ENCODE data around the gene TLK1. TPM values are rescaled to one million over a fixed set of nuclear protein-coding genes. Genes with fewer than 3 reads are reported as not detected.

TLK1 gene
- total and polyA plus RNA-seq, 4 donors: 7.7 to 19.6 (median 15.6) TPM

DNA sequence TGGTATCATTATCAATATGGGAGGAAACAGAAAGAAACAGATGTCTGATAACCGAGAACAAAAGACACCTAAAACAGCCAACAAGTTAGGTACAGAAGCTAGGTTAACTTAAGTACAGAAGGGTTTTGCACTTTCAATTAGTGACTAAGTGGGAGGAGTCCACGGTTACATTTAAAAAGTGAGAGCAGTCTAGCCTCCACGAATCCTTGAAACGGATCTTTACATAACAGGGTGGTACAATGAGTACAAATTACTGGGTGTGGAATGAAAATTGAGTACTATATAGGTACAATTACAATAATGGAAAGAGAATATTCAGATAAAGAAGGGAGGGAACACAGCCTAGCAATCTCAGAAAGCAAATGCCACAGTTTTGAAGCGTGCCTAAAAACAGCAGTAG lies 76.6 kb downstream of the TLK1 start:
- Histone ChIP-seq H3K27me3 (ENCODE audit: control insufficient read depth in 4 of 4, insufficient read depth in 4 of 4, low read length in 3 of 4) (no peaks in the 10 kb centered on the region), H3K9ac (ENCODE audit: low read depth in 1 of 2, low read length in 2 of 2) (no peak overlapping the region), H3K36me3 (ENCODE audit: control insufficient read depth in 4 of 4, insufficient read depth in 3 of 4, low read depth in 1 of 4, low read length in 3 of 4) (no peaks in the 10 kb centered on the region), H3K4me3 (ENCODE audit: low read depth in 1 of 3, low read length in 3 of 3) (no peak overlapping the region), H3K27ac (ENCODE audit: low read depth in 1 of 2, low read length in 2 of 2) (no peak overlapping the region), H3K4me1 (ENCODE audit: control insufficient read depth in 4 of 4, insufficient read depth in 4 of 4, low read length in 3 of 4) (peaks cover 2 to 27% (median 11%) of the 10 kb centered on the region in 4 donors), H3K9me3 (ENCODE audit: control insufficient read depth in 4 of 4, low read length in 3 of 4) (no peaks in the 10 kb centered on the region)
- no peak for TF ChIP-seq HNF4A (conservative IDR thresholded peaks at IDR 0.05)
- no peak for TF ChIP-seq MAX (IDR thresholded peaks at IDR 0.05)
- no peak for TF ChIP-seq JUND (IDR thresholded peaks at IDR 0.05)
- TF ChIP-seq EGR1 (IDR thresholded peaks at IDR 0.05; ENCODE audit: low read depth in 2 of 2): no peak
- TF ChIP-seq HNF4G (IDR thresholded peaks at IDR 0.05): no peak
- no peak for TF ChIP-seq TAF1 (conservative IDR thresholded peaks at IDR 0.05)
- TF ChIP-seq RAD21 (IDR thresholded peaks at IDR 0.05): no peak
- no peak for TF ChIP-seq YY1 (IDR thresholded peaks at IDR 0.05)
- TF ChIP-seq, protein P1, sequence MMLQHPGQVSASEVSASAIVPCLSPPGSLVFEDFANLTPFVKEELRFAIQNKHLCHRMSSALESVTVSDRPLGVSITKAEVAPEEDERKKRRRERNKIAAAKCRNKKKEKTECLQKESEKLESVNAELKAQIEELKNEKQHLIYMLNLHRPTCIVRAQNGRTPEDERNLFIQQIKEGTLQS (IDR thresholded peaks at IDR 0.05): no peak
- no peak for TF ChIP-seq REST (IDR thresholded peaks at IDR 0.05)
- TF ChIP-seq, protein P2, sequence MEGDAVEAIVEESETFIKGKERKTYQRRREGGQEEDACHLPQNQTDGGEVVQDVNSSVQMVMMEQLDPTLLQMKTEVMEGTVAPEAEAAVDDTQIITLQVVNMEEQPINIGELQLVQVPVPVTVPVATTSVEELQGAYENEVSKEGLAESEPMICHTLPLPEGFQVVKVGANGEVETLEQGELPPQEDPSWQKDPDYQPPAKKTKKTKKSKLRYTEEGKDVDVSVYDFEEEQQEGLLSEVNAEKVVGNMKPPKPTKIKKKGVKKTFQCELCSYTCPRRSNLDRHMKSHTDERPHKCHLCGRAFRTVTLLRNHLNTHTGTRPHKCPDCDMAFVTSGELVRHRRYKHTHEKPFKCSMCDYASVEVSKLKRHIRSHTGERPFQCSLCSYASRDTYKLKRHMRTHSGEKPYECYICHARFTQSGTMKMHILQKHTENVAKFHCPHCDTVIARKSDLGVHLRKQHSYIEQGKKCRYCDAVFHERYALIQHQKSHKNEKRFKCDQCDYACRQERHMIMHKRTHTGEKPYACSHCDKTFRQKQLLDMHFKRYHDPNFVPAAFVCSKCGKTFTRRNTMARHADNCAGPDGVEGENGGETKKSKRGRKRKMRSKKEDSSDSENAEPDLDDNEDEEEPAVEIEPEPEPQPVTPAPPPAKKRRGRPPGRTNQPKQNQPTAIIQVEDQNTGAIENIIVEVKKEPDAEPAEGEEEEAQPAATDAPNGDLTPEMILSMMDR (IDR thresholded peaks at IDR 0.05; ENCODE audit: low read depth, low read length, missing input control): no peak
- no peak for TF ChIP-seq SP1 (IDR thresholded peaks at IDR 0.05)
- DNase-seq (ENCODE audit: low spot score): no peak
- 64% methylated on average over 5 of the region's 5 CpGs for WGBS

GRCh38 chr2:171083451-171083850 lies 77.2 kb downstream of the TLK1 start:
- no peaks in the 10 kb centered on the region for H3K27me3 ChIP-seq (ENCODE audit: control insufficient read depth in 4 of 4, insufficient read depth in 4 of 4, low read length in 3 of 4)
- H3K27ac ChIP-seq (ENCODE audit: low read depth in 1 of 2, low read length in 2 of 2): no peak overlapping the region
- WGBS: 98% methylated on average over 2 of the region's 2 CpGs
- H3K4me1 ChIP-seq (ENCODE audit: control insufficient read depth in 4 of 4, insufficient read depth in 4 of 4, low read length in 3 of 4): peaks cover 0 to 21% (median 8%) of the 10 kb centered on the region in 4 donors
- no peak for TF ChIP-seq RXRA (IDR thresholded peaks at IDR 0.05)
- no peak for TF ChIP-seq SP1 (IDR thresholded peaks at IDR 0.05)
- TF ChIP-seq, protein P3, sequence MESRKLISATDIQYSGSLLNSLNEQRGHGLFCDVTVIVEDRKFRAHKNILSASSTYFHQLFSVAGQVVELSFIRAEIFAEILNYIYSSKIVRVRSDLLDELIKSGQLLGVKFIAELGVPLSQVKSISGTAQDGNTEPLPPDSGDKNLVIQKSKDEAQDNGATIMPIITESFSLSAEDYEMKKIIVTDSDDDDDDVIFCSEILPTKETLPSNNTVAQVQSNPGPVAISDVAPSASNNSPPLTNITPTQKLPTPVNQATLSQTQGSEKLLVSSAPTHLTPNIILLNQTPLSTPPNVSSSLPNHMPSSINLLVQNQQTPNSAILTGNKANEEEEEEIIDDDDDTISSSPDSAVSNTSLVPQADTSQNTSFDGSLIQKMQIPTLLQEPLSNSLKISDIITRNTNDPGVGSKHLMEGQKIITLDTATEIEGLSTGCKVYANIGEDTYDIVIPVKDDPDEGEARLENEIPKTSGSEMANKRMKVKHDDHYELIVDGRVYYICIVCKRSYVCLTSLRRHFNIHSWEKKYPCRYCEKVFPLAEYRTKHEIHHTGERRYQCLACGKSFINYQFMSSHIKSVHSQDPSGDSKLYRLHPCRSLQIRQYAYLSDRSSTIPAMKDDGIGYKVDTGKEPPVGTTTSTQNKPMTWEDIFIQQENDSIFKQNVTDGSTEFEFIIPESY (IDR thresholded peaks at IDR 0.05): no peak
- no peak for TF ChIP-seq RAD21 (IDR thresholded peaks at IDR 0.05)
- TF ChIP-seq FOXA2 (IDR thresholded peaks at IDR 0.05): no peak
- TF ChIP-seq NR2F2 (IDR thresholded peaks at IDR 0.05): no peak
- TF ChIP-seq HNF4A (conservative IDR thresholded peaks at IDR 0.05): no peak
- no peak for TF ChIP-seq REST (IDR thresholded peaks at IDR 0.05)
- TF ChIP-seq HNF4G (IDR thresholded peaks at IDR 0.05): no peak
- TF ChIP-seq JUND (IDR thresholded peaks at IDR 0.05): no peak
- no peak for TF ChIP-seq FOXA1 (IDR thresholded peaks at IDR 0.05)
- TF ChIP-seq GABPA (IDR thresholded peaks at IDR 0.05 in 1 of 2, conservative IDR thresholded peaks at IDR 0.05 in 1 of 2): no peak
- no peak for TF ChIP-seq YY1 (IDR thresholded peaks at IDR 0.05)
- TF ChIP-seq, protein P2 (IDR thresholded peaks at IDR 0.05; ENCODE audit: low read depth, low read length, missing input control): no peak
- TF ChIP-seq, protein P1 (IDR thresholded peaks at IDR 0.05): no peak
- H3K9me3 ChIP-seq (ENCODE audit: control insufficient read depth in 4 of 4, low read length in 3 of 4): no peaks in the 10 kb centered on the region
- no peaks in the 10 kb centered on the region for H3K36me3 ChIP-seq (ENCODE audit: control insufficient read depth in 4 of 4, insufficient read depth in 3 of 4, low read depth in 1 of 4, low read length in 3 of 4)
- H3K4me3 ChIP-seq (ENCODE audit: low read depth in 1 of 3, low read length in 3 of 3): no peak overlapping the region
- H3K9ac ChIP-seq (ENCODE audit: low read depth in 1 of 2, low read length in 2 of 2): no peak overlapping the region
- DNase-seq (ENCODE audit: low spot score): no peak
